GM08714 (cell line): Measurements from ENCODE around the gene ACP2.

ENCODE experiments used
- H3K4me3 ChIP-seq: fragments of 200-500 bp; sonication (Bioruptor generic); 2 replicates; pipeline ENCODE4 v1.5.1; 2014; ENCODE audit warnings: mild to moderate bottlenecking, low read length, inconsistent platforms
- ZNF274 ChIP-seq: IDR thresholded peaks from 2 replicates; pipeline ENCODE4 v1.6.1; 2012; ENCODE audit warnings: mild to moderate bottlenecking, low read depth, low read length

Gene ACP2

GRCh38 chr11:47272706-47273105 is 24.1 kb upstream of the ACP2 start:
- no peak overlapping the region for H3K4me3 ChIP-seq
- no peak for TF ChIP-seq ZNF274

GRCh38 chr11:47271961-47272661 is 23.5 kb upstream of the ACP2 start:
- H3K4me3 ChIP-seq = peak overlapping the region; percentile 90; the same call in 1 of the 2 replicates
- TF ChIP-seq ZNF274 = no peak

GRCh38 chr11:47271328-47271727 is 22.7 kb upstream of the ACP2 start:
- no peak for TF ChIP-seq ZNF274
- peak overlapping the region; percentile 90 for H3K4me3 ChIP-seq

- no peak for TF ChIP-seq ZNF274
- peak overlapping the region; percentile 90 for H3K4me3 ChIP-seq
These were observed 22.0 kb upstream of the ACP2 start for GRCh38 chr11:47270331-47271271.

GRCh38 chr11:47269829-47270305 is 21.3 kb upstream of the ACP2 start, which contains the start of gene MADD:
Gene MADD, plus strand, starts transcription at chr11:47270133.
- TF ChIP-seq ZNF274 = no peak
- peak within 1 kb of the TSS; percentile 90 for H3K4me3 ChIP-seq

- H3K4me3 ChIP-seq = peak overlapping the region; percentile 90; the same call in 1 of the 2 replicates
- TF ChIP-seq ZNF274 = no peak
These were observed 20.6 kb upstream of the ACP2 start for GRCh38 chr11:47269002-47269828.

- no peak for TF ChIP-seq ZNF274
These were observed 19.9 kb upstream of the ACP2 start for GRCh38 chr11:47268448-47269001.

GRCh38 chr11:47267876-47268275 is 19.3 kb upstream of the ACP2 start:
- no peak overlapping the region for H3K4me3 ChIP-seq
- no peak for TF ChIP-seq ZNF274

More at GRCh38 chr11:47268448-47269001, 19.9 kb upstream of the ACP2 start:
- peak overlapping the region; percentile 56; the same call in 1 of the 2 replicates for H3K4me3 ChIP-seq

GRCh38 chr11:47264521-47264920 is 15.9 kb upstream of the ACP2 start:
- no peak for TF ChIP-seq ZNF274
- no peak overlapping the region for H3K4me3 ChIP-seq

GRCh38 chr11:47264119-47264518 is 15.5 kb upstream of the ACP2 start:
- H3K4me3 ChIP-seq = no peak overlapping the region
- no peak for TF ChIP-seq ZNF274

GRCh38 chr11:47261291-47261800 is 12.7 kb upstream of the ACP2 start:
- no peak overlapping the region for H3K4me3 ChIP-seq
- TF ChIP-seq ZNF274 = no peak

GRCh38 chr11:47260366-47260765 is 11.8 kb upstream of the ACP2 start:
- TF ChIP-seq ZNF274 = no peak
- no peak overlapping the region for H3K4me3 ChIP-seq

GRCh38 chr11:47259232-47259977 is 10.8 kb upstream of the ACP2 start:
- TF ChIP-seq ZNF274 = no peak
- no peak overlapping the region for H3K4me3 ChIP-seq
